Stomach (tissue), 9 donors: ENCODE data around the gene DND1. TPM values are rescaled to one million over a fixed set of nuclear protein-coding genes. Genes with fewer than 3 reads are reported as not detected.
A peak's percentile ranks its signal among the peaks of the same experiment; 100 is the strongest.
"Not testable (repeated sequence)": the region's sequence is repeated elsewhere in the genome, so short reads cannot be mapped to it uniquely, and the experiment has no call there.

Experiments
- DNase-seq, 2 donors: peaks; one replicate each; pipeline versions ENCODE4 v3.0.0 to v3.0.0-alpha.2; 2013 to 2019
- H3K27ac ChIP-seq, 5 donors: fragments of 200-600 bp in 4 of 5; sonication (generic) in 4 of 5; one replicate each; pipeline ENCODE4 v1.5.1; 2013 to 2019; ENCODE audit warnings: mild to moderate bottlenecking in 1 of 5, moderate library complexity in 1 of 5
- H3K27me3 ChIP-seq, 3 donors: fragments of 200-600 bp; sonication (generic); one replicate each; pipeline ENCODE4 v1.5.1; 2017 to 2019; ENCODE audit warnings: mixed run types in 1 of 3
- H3K36me3 ChIP-seq, 4 donors: fragments of 200-600 bp; sonication (generic); 1 replicate in 3 of 4; 2 replicates in 1 of 4; pipeline ENCODE4 v1.5.1; 2016 to 2019
- H3K4me1 ChIP-seq, 4 donors: fragments of 200-600 bp; sonication (generic); one replicate each; pipeline ENCODE4 v1.5.1; 2016 to 2019
- H3K4me3 ChIP-seq, 4 donors: fragments of 200-600 bp; sonication (generic) in 3 of 4; one replicate each; pipeline ENCODE4 v1.5.1; 2016 to 2019; ENCODE audit warnings: mild to moderate bottlenecking in 1 of 4
- H3K9me3 ChIP-seq, 4 donors: fragments of 200-600 bp; sonication (generic); one replicate each; pipeline ENCODE4 v1.5.1; 2016 to 2019
- EP300 ChIP-seq: sonication (generic); formaldehyde crosslinking; IDR thresholded peaks from one replicate; pipeline ENCODE4 v1.6.1; 2017; ENCODE audit warnings: antibody characterized with exemption
- POLR2A ChIP-seq, 4 donors: fragments of 450-650 bp; IDR thresholded peaks; one replicate each; pipeline ENCODE4 v1.6.1; 2016; ENCODE audit warnings: antibody characterized with exemption in 4 of 4, control low read depth in 2 of 4, mild to moderate bottlenecking in 1 of 4, moderate library complexity in 1 of 4
- POLR2AphosphoS5 ChIP-seq, 3 donors: sonication (generic); formaldehyde crosslinking; IDR thresholded peaks; one replicate each; pipeline ENCODE4 v1.6.1; 2016; ENCODE audit warnings: antibody characterized with exemption in 3 of 3
- WGBS, 5 donors: extraction: QIAGEN DNeasy Blood & Tissue Kit in 3 of 5; methylation state at CpG; one replicate each; pipeline versions ENCODE4 v1.1.5 to v1.1.7; 2013 to 2018; 5-methylcytosine and 5-hydroxymethylcytosine counted together
- intact Hi-C: fragments of 100-400 bp; cut with DNase I; formaldehyde crosslinking; loops from one replicate; pipeline ENCODE4 v1.15.1; 2023; ENCODE audit warnings: low total_unique reads
- polyA plus RNA-seq, 3 donors: library from polyadenylated mRNA; stranded (reverse); fragments of 200-250 nt; gene quantifications; one replicate each; pipeline ENCODE4 v1.2.3, GENCODE V29; 2013
- total RNA-seq, 5 donors: library from RNA; depleted of rRNA; stranded (reverse); fragments of >200 nt; gene quantifications; one replicate each; pipeline versions ENCODE4 v1.1.0 to v1.2.3, GENCODE V29; 2014 to 2016
- TF ChIP-seq, protein P1 (sequence below), 7 experiments: fragments of 450-650 bp in 4 of 7; fragments of 200-600 bp in 3 of 7; sonication (generic) in 3 of 7; IDR thresholded peaks; one replicate each; pipeline ENCODE4 v1.5.1; 2016 to 2019; ENCODE audit warnings: antibody characterized with exemption in 7 of 7, control low read depth in 2 of 7, mild to moderate bottlenecking in 1 of 7
- donor health status: healthy with polysubstance abuse.
- donor health status: Bipolar disorder and iron deficiency.
- donor health status: healthy.

DND1 gene
- total and polyA plus RNA-seq, 8 donors: 0.50 to 6.4 (median 1.5) TPM; not detected in 4

DNA sequence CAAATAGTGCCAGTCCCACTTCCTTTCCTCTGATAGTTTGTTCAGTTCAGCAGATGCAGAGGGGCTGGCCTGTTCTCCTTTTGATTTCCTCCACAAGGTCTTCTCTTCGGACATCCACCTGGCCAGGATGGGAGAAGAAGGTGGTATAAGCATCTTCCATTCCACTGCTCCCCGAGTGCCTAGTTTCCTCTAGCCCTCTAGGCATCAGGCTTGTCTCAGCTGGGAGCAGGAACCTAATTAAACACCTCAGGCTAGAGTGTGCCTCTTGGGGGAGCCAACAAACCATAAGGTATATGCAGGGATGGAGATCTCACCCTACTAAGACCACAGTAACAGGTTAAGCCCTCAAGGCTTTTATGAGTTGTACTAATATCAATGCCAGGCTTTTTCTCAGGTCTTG, 835 bp upstream of the DND1 start:
- no peak for TF ChIP-seq EP300
- TF ChIP-seq, protein P1, sequence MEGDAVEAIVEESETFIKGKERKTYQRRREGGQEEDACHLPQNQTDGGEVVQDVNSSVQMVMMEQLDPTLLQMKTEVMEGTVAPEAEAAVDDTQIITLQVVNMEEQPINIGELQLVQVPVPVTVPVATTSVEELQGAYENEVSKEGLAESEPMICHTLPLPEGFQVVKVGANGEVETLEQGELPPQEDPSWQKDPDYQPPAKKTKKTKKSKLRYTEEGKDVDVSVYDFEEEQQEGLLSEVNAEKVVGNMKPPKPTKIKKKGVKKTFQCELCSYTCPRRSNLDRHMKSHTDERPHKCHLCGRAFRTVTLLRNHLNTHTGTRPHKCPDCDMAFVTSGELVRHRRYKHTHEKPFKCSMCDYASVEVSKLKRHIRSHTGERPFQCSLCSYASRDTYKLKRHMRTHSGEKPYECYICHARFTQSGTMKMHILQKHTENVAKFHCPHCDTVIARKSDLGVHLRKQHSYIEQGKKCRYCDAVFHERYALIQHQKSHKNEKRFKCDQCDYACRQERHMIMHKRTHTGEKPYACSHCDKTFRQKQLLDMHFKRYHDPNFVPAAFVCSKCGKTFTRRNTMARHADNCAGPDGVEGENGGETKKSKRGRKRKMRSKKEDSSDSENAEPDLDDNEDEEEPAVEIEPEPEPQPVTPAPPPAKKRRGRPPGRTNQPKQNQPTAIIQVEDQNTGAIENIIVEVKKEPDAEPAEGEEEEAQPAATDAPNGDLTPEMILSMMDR (IDR thresholded peaks at IDR 0.05): no peak
- TF ChIP-seq POLR2A (IDR thresholded peaks at IDR 0.05): no peak
- TF ChIP-seq POLR2AphosphoS5 (IDR thresholded peaks at IDR 0.05): no peak
- Histone ChIP-seq H3K4me1 (peaks cover 0 to 21% (median 5%) of the 10 kb centered on the region in 4 donors), H3K36me3 (peaks cover 48 to 100% (median 98%) of the 10 kb centered on the region in 4 donors), H3K4me3 (no peak overlapping the region), H3K27me3 (no peaks in the 10 kb centered on the region), H3K9me3 (no peaks in the 10 kb centered on the region), H3K27ac (no peak overlapping the region)
- intact Hi-C loops: no loop called here
- 79 to 91% (median 86%) methylated on average over 2 of the region's 2 CpGs for WGBS, 5 donors
- no peak for DNase-seq

DNA sequence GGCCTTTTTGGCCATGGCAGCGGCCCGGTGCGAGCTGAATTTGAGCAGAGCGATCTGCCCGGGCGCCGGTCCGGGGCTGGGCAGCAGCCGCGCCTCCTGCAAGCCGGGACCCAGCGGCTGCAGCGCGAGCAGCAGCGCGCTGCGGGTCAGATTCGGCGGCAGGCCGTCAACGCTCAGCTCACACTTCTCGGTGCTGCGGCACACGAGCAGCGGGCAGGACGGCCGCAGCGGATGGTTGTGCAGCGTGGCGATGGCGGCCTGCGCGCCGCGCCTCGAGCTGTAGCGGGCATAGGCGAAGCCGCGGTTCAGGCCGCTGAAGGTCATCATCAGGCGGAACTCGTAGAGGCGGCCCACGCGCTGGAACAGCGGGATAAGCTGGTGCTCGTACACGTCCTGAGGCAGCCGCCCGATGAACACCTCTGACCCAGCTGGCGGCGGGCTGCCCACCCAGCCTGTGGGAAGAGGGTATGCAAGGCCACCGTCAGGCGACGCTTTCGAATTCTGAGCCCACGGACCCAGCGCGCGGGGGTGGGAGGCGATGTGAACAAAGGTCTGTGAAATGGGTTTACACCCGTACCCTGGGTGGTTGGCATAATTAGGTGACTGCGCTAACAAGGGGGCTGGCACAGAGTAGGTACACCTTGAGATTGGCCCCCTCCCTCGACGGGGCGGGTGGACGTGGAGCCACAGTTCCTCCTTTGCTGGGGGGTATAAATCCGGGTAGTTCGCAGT, 755 bp downstream of the DND1 start:
- TF ChIP-seq, protein P1 (IDR thresholded peaks at IDR 0.05): no peak
- no peak for TF ChIP-seq EP300
- TF ChIP-seq POLR2AphosphoS5 (IDR thresholded peaks at IDR 0.05): no peak
- TF ChIP-seq POLR2A (IDR thresholded peaks at IDR 0.05): no peak
- Histone ChIP-seq H3K27me3 (no peaks in the 10 kb centered on the region), H3K9me3 (no peaks in the 10 kb centered on the region), H3K4me3 (peak overlapping the region in 3 of 4 donors; percentile 19 to 25 (median 20)), H3K4me1 (peaks cover 0 to 23% (median 5%) of the 10 kb centered on the region in 4 donors), H3K36me3 (peaks cover 44 to 100% (median 97%) of the 10 kb centered on the region in 4 donors), H3K27ac (peak overlapping the region in 1 of 5 donors; percentile 13)
- peak in 1 of 2 donors; percentile 49 for DNase-seq
- intact Hi-C loops: no loop called here
- WGBS, 5 donors: 49 to 58% (median 51%) methylated on average over 32 to 70 of the region's 70 CpGs

DNA sequence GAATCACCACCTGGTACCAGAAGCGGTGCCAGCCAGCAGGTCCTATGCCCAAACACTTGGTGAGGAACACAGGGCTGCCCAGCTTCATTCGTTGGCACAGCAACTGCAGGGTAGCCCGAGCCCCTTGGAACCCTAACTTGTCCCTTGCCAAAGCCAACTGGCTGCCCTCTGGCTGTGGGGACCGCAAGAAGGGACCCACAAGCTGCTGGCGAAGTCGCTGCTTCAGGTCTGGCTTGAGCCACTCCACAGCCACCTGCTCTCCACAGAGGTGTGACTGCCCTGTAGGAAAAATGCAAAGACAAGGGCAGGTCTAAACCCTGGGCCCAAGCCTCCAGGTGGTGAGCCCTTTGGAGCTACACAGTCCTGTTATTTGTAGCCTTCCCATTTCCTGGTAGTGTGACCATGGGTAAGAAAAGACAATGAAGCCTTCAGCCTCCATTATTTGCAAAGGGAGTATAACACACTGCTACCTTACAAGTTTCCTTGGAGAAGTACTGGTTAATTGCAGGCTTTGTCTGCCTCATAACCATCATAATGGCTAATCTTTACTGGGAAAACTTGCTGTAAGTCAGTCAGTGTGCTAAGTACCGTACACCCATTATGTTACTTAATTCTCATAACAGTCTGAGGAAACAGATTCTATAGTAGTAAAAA, 1.8 kb downstream of the DND1 start:
- H3K27me3 ChIP-seq: no peaks in the 10 kb centered on the region
- intact Hi-C loops: no loop called here
- H3K27ac ChIP-seq: peak overlapping the region in 1 of 5 donors; percentile 11
- peak in 1 of 2 donors; percentile 25 for DNase-seq
- no peak overlapping the region for H3K4me3 ChIP-seq
- no peaks in the 10 kb centered on the region for H3K9me3 ChIP-seq
- peaks cover 34 to 99% (median 94%) of the 10 kb centered on the region in 4 donors for H3K36me3 ChIP-seq
- peaks cover 1 to 33% (median 11%) of the 10 kb centered on the region in 4 donors for H3K4me1 ChIP-seq
- 88 to 93% (median 92%) methylated on average over 1 to 6 of the region's 7 CpGs for WGBS, 5 donors
- TF ChIP-seq EP300 (no peak), POLR2A (IDR thresholded peaks at IDR 0.05) (no peak)

GRCh38 chr5:140671035-140671434, 2.3 kb downstream of the DND1 start:
- DNase-seq, H3K27me3 ChIP-seq, H3K27ac ChIP-seq, H3K4me3 ChIP-seq, intact Hi-C loops, H3K9me3 ChIP-seq: not testable (repeated sequence)
- peaks cover 30 to 93% (median 88%) of the 10 kb centered on the region in 4 donors for H3K36me3 ChIP-seq
- 89 to 100% (median 92%) methylated on average over 2 to 4 of the region's 4 CpGs for WGBS, 5 donors
- H3K4me1 ChIP-seq: peaks cover 7 to 38% (median 17%) of the 10 kb centered on the region in 4 donors

DNA sequence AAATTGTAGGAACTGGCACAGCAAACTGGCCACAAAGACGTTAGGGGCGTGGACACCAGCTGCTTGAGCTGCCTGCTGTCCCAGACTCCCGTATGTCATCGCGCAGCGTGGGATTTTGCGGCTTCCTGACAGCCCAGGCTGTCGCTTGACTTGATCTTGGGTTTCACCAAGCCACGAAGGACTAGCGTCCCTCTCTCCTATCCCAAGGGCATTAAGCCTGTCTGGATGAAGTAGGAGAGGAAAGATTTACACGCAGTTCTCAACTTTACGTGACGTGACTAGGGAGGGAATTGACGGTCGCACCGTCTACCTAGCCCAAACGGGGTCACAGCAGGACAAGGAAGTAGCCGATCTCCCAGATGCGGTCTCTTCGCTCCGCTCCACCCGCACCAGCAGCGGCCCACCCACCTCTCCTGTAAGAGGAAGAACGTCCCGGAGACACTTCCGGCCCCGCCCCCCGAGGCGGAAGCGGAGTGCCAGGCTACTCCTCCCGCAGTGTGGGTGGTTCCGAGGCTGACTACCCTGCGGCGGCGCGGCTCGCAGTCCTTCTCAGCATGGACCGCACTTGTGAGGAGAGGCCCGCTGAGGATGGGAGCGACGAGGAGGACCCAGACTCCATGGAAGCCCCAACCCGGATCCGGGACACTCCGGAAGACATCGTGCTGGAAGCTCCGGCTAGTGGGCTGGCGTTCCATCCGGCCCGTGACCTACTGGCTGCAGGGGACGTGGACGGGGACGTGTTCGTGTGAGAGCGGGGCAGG, 8.8 kb downstream of the DND1 start, which contains the start of gene WDR55:
Gene WDR55, plus strand, starts transcription at position 546 of the 761 bp plus-strand sequence. Its CDS starts 9 bp downstream, at position 555.
- H3K9me3 ChIP-seq: no peaks in the 10 kb centered on the region
- peaks cover 14 to 33% (median 28%) of the 10 kb centered on the region in 4 donors for H3K4me1 ChIP-seq
- TF ChIP-seq POLR2A (IDR thresholded peaks at IDR 0.05) (peak in 2 of 4 donors; percentile 50 to 65), POLR2AphosphoS5 (IDR thresholded peaks at IDR 0.05) (peak; percentile 81 to 97 (median 94)), EP300 (peak; percentile 19)
- TF ChIP-seq, protein P1 (IDR thresholded peaks at IDR 0.05): no peak
- peaks cover 46 to 66% (median 63%) of the 10 kb centered on the region in 4 donors for H3K36me3 ChIP-seq
- no peaks in the 10 kb centered on the region for H3K27me3 ChIP-seq
- peak within 1 kb of the TSS; percentile 79 to 96 (median 86) for H3K4me3 ChIP-seq
- peak; percentile 98 for DNase-seq
- intact Hi-C loops: no loop called here
- peak within 1 kb of the TSS; percentile 86 to 97 (median 94) for H3K27ac ChIP-seq
- WGBS, 5 donors: 0 to 2% (median 0%) methylated on average over 43 to 54 of the region's 54 CpGs
